Ishikawa (cell line): ENCODE results near the gene NUTF2.

Source experiments
- CEBPB ChIP-seq: IDR thresholded peaks from 2 replicates; pipeline ENCODE4 v1.6.1; 2012
- CREB1 ChIP-seq: IDR thresholded peaks from 2 replicates; pipeline ENCODE4 v1.6.1; 2012; ENCODE audit warnings: low read depth
- EGR1 ChIP-seq: IDR thresholded peaks from 2 replicates; pipeline ENCODE4 v1.6.1; 2012
- EP300 ChIP-seq: IDR thresholded peaks from 2 replicates; pipeline ENCODE4 v1.6.1; 2012; ENCODE audit warnings: borderline replicate concordance
- FOXM1 ChIP-seq: IDR thresholded peaks from 2 replicates; pipeline ENCODE4 v1.6.1; 2012; ENCODE audit warnings: low read depth, borderline replicate concordance
- NFIC ChIP-seq: IDR thresholded peaks from 2 replicates; pipeline ENCODE4 v1.6.1; 2012
- RAD21 ChIP-seq: IDR thresholded peaks from 2 replicates; pipeline ENCODE4 v1.6.1; 2012; ENCODE audit warnings: low read depth
- TAF1 ChIP-seq: IDR thresholded peaks from 2 replicates; pipeline ENCODE4 v1.6.1; 2012; ENCODE audit warnings: low read depth, mild to moderate bottlenecking
- TCF12 ChIP-seq: IDR thresholded peaks from 2 replicates; pipeline ENCODE4 v1.6.1; 2012; ENCODE audit warnings: low read depth
- TEAD4 ChIP-seq: IDR thresholded peaks from 2 replicates; pipeline ENCODE4 v1.6.1; 2012
- USF1 ChIP-seq: IDR thresholded peaks from 2 replicates; pipeline ENCODE4 v1.6.1; 2012
- YY1 ChIP-seq: IDR thresholded peaks from 2 replicates; pipeline ENCODE4 v1.6.1; 2012; ENCODE audit warnings: low read depth
- ZBTB7A ChIP-seq: IDR thresholded peaks from 2 replicates; pipeline ENCODE4 v1.6.1; 2012; ENCODE audit warnings: low read depth
- TF ChIP-seq, protein P1 (sequence below): IDR thresholded peaks from 2 replicates; pipeline ENCODE4 v1.6.1; 2012
- TF ChIP-seq, protein P2 (sequence below): IDR thresholded peaks from 2 replicates; pipeline ENCODE4 v1.6.1; 2012; ENCODE audit warnings: low read depth, mild to moderate bottlenecking

NUTF2 gene

GRCh38 chr16:67841816-67842508 lies 4.8 kb upstream of the NUTF2 start, which contains the start of gene THAP11:
THAP11 (plus strand) TSS chr16:67842320; CDS start chr16:67842555, 235 bp downstream.
- TF ChIP-seq USF1 (no peak), CREB1 (peak; percentile 41), CEBPB (no peak), TCF12 (peak; percentile 39; the same call in 1 of the 2 replicates), NFIC (no peak), RAD21 (0 out of 2 replicates have a peak, but pooled peaks have one; percentile 16)

DNA sequence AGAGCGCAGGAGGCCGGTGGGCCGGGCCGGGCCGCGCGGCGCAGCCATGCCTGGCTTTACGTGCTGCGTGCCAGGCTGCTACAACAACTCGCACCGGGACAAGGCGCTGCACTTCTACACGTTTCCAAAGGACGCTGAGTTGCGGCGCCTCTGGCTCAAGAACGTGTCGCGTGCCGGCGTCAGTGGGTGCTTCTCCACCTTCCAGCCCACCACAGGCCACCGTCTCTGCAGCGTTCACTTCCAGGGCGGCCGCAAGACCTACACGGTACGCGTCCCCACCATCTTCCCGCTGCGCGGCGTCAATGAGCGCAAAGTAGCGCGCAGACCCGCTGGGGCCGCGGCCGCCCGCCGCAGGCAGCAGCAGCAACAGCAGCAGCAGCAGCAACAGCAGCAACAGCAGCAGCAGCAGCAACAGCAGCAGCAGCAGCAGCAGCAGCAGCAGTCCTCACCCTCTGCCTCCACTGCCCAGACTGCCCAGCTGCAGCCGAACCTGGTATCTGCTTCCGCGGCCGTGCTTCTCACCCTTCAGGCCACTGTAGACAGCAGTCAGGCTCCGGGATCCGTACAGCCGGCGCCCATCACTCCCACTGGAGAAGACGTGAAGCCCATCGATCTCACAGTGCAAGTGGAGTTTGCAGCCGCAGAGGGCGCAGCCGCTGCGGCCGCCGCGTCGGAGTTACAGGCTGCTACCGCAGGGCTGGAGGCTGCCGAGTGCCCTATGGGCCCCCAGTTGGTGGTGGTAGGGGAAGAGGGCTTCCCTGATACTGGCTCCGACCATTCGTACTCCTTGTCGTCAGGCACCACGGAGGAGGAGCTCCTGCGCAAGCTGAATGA lies 4.0 kb upstream of the NUTF2 start:
- TF ChIP-seq TEAD4 (no peak), TCF12 (no peak), TAF1 (no peak; the same call in 1 of the 2 replicates), EP300 (no peak), EGR1 (no peak), ZBTB7A (no peak), CREB1 (no peak), CEBPB (no peak), YY1 (peak; percentile 32; the same call in 1 of the 2 replicates)
- TF ChIP-seq, protein P1, sequence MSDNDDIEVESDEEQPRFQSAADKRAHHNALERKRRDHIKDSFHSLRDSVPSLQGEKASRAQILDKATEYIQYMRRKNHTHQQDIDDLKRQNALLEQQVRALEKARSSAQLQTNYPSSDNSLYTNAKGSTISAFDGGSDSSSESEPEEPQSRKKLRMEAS = peak; percentile 86
- TF ChIP-seq, protein P2, sequence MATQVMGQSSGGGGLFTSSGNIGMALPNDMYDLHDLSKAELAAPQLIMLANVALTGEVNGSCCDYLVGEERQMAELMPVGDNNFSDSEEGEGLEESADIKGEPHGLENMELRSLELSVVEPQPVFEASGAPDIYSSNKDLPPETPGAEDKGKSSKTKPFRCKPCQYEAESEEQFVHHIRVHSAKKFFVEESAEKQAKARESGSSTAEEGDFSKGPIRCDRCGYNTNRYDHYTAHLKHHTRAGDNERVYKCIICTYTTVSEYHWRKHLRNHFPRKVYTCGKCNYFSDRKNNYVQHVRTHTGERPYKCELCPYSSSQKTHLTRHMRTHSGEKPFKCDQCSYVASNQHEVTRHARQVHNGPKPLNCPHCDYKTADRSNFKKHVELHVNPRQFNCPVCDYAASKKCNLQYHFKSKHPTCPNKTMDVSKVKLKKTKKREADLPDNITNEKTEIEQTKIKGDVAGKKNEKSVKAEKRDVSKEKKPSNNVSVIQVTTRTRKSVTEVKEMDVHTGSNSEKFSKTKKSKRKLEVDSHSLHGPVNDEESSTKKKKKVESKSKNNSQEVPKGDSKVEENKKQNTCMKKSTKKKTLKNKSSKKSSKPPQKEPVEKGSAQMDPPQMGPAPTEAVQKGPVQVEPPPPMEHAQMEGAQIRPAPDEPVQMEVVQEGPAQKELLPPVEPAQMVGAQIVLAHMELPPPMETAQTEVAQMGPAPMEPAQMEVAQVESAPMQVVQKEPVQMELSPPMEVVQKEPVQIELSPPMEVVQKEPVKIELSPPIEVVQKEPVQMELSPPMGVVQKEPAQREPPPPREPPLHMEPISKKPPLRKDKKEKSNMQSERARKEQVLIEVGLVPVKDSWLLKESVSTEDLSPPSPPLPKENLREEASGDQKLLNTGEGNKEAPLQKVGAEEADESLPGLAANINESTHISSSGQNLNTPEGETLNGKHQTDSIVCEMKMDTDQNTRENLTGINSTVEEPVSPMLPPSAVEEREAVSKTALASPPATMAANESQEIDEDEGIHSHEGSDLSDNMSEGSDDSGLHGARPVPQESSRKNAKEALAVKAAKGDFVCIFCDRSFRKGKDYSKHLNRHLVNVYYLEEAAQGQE = no peak

DNA sequence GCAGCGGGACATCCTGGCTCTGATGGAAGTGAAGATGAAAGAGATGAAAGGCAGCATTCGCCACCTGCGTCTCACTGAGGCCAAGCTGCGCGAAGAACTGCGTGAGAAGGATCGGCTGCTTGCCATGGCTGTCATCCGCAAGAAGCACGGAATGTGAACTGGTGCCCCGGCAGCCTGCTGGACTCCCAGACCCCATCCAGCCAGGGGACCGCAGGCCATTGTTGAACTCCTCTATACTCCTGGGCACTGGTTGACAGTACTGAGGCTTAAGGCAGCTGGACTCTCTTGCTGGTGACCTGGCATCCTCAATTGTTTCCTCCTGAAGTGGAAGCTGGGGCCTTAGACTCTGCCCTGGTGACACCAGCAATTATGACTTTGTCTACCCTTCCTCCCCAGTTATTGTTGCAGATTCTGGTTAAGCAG lies 3.4 kb upstream of the NUTF2 start:
- TF ChIP-seq CREB1 = no peak
- TF ChIP-seq EP300 = no peak
- TF ChIP-seq RAD21 = no peak
- no peak for TF ChIP-seq EGR1
- no peak for TF ChIP-seq CEBPB
- no peak for TF ChIP-seq TCF12
- TF ChIP-seq ZBTB7A = no peak
- no peak for TF ChIP-seq TAF1
- TF ChIP-seq, protein P1 = no peak
- no peak for TF ChIP-seq NFIC

DNA sequence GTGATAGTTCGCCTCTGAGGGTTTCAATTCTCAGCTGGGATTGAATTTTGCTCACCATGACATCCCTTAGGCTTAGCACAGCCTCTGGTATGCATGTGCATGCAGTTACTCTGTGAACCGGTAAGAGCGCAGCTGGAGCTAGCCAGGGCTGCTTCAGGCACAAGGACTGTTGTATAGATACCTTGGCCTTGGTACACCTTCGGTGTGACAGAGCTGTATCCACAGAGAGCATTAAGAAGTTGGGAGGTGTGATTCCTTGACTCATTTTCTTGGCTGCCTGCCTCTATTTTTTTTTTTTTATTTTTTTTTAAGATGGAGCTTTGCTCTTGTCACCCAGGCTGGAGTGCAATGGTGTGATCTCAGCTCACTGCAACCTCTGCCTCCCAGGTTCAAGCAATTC lies 2.2 kb upstream of the NUTF2 start:
- no peak for TF ChIP-seq USF1
- no peak for TF ChIP-seq ZBTB7A
- TF ChIP-seq YY1 = no peak
- TF ChIP-seq CEBPB = no peak
- TF ChIP-seq, protein P1 = no peak
- no peak for TF ChIP-seq TEAD4
- TF ChIP-seq TAF1 = no peak
- no peak for TF ChIP-seq FOXM1
- no peak for TF ChIP-seq RAD21

DNA sequence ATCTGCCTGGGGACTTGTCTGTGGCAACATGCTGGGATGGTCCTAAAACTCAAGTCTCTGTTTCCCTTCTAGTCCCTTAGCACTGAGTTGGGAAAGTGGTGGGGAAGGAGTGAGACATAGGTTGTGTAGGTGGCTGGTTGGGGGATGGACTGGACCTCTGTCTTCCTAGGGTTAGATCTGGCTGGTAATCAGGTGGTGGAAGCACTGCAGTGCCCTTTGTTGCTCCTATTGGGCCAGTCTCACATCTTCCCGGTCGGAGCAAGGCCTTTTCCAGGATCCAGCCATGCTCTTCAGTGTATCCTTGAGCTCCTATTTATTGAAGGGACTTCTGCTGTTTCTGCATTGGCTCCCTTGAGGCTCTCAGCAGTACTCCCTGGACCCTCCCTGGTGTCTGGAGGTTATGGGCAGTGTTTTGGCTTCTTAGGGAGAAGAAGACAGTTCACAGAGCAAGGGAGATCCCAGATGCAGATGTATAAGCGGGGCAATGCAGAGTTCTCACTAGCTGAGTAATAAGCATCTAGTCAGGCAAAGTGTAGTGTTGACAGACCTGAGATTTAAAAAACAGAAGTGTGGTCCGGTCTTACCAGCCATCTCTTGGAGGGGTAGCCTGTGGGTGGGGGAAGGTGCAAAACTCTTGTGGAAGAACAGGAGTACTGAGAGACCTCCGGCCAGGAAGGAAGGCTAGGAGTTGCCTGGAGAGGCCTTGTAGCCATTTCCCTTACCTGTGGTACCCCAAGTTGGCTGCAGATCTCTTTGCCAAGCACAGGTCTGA lies 1.3 kb upstream of the NUTF2 start:
- TF ChIP-seq NFIC (no peak), CEBPB (no peak), TEAD4 (no peak), CREB1 (no peak), EP300 (no peak), EGR1 (no peak), YY1 (no peak), ZBTB7A (no peak), RAD21 (no peak), USF1 (no peak), TCF12 (no peak)
- TF ChIP-seq, protein P2 = no peak
- TF ChIP-seq, protein P1 = no peak
